K562 (cell line): ENCODE data around the gene THOP1. TPM values are rescaled to one million over a fixed set of nuclear protein-coding genes. Genes with fewer than 3 reads are reported as not detected.
A peak's percentile ranks its signal among the peaks of the same experiment; 100 is the strongest.

Source experiments
- CBFB ChIP-seq: sonication (generic); formaldehyde crosslinking; IDR thresholded peaks from 2 replicates; pipeline ENCODE4 v1.4.0; 2020; ENCODE audit warnings: mild to moderate bottlenecking, missing genetic modification reagents
- CBX3 ChIP-seq, 2 experiments: IDR thresholded peaks; 1 replicate in 1 of 2; 2 replicates in 1 of 2; pipeline ENCODE4 v1.6.1; 2012; ENCODE audit warnings: inconsistent platforms in 2 of 2, low read length in 2 of 2, borderline replicate concordance in 1 of 2, control low read depth in 1 of 2
- CCAR2 ChIP-seq: fragments of 200-400 bp; formaldehyde crosslinking; IDR thresholded peaks from 2 replicates; pipeline ENCODE4 v1.6.1; 2017; ENCODE audit warnings: mild to moderate bottlenecking, low read depth, low read length
- CSDE1 ChIP-seq, 2 experiments: fragments of 450-650 bp; IDR thresholded peaks; 2 replicates each; pipeline ENCODE4 v1.6.1; 2016; ENCODE audit warnings: mild to moderate bottlenecking in 1 of 2
- DIDO1 ChIP-seq: fragments of 450-650 bp; IDR thresholded peaks from 2 replicates; pipeline ENCODE4 v1.6.1; 2016; ENCODE audit warnings: low read depth, missing biosample characterization, missing genetic modification characterization
- JUNB ChIP-seq: fragments of 450-650 bp; formaldehyde crosslinking; conservative IDR thresholded peaks from 2 replicates; pipeline ENCODE4 v1.4.0; 2020; ENCODE audit warnings: mild to moderate bottlenecking
- KDM1A ChIP-seq, 2 experiments: fragments of 450-650 bp; IDR thresholded peaks; 2 replicates each; pipeline ENCODE4 v1.6.1; 2016; ENCODE audit warnings: mild to moderate bottlenecking in 2 of 2
- NCOA2 ChIP-seq, 2 experiments: fragments of 450-650 bp; IDR thresholded peaks; 2 replicates each; pipeline ENCODE4 v1.6.1; 2018; ENCODE audit warnings: mild to moderate bottlenecking in 2 of 2, moderate library complexity in 1 of 2; ENCODE audit not compliant: partially characterized antibody in 2 of 2
- NFRKB ChIP-seq: fragments of 450-650 bp; IDR thresholded peaks from 2 replicates; pipeline ENCODE4 v1.6.1; 2016; ENCODE audit warnings: low read depth
- RFX5 ChIP-seq: IDR thresholded peaks from 2 replicates; pipeline ENCODE4 v1.6.1; 2011; ENCODE audit warnings: low read depth, mild to moderate bottlenecking, improper control_type of control experiment, low read length
- SAFB2 ChIP-seq: fragments of 200-400 bp; formaldehyde crosslinking; IDR thresholded peaks from 2 replicates; pipeline ENCODE4 v1.6.1; 2018; ENCODE audit warnings: borderline replicate concordance, low read length, low read depth, moderate library complexity; ENCODE audit not compliant: severe bottlenecking
- SP2 ChIP-seq: IDR thresholded peaks from 2 replicates; pipeline ENCODE4 v1.6.1; 2011; ENCODE audit warnings: mild to moderate bottlenecking, low read depth, low read length, moderate library complexity; ENCODE audit not compliant: poor library complexity, severe bottlenecking; ENCODE audit errors: extremely low read depth
- TBP ChIP-seq: optimal IDR thresholded peaks from 2 replicates; pipeline ENCODE3; 2011; ENCODE audit warnings: low read depth, low read length, improper control_type of control experiment
- TCF7L2 ChIP-seq: fragments of 150-350 bp; IDR thresholded peaks from 2 replicates; pipeline ENCODE4 v1.6.1; 2016; ENCODE audit warnings: low read depth, mild to moderate bottlenecking, low read length, moderate library complexity
- ZFX ChIP-seq: sonication (generic); formaldehyde crosslinking; IDR thresholded peaks from 2 replicates; pipeline ENCODE4 v1.8.0; 2022; ENCODE audit warnings: mild to moderate bottlenecking, missing genetic modification reagents, moderate library complexity
- ZNF77 ChIP-seq: fragments of 250-450 bp; sonication (Bioruptor Pico); IDR thresholded peaks from 2 replicates; pipeline ENCODE4 v1.5.0; 2020
- polyA plus RNA-seq, 8 experiments: library from polyadenylated mRNA; depleted of rRNA in 4 of 8; stranded (reverse) in 5 of 8; unstranded in 3 of 8; fragments of >200 nt; fragmentation: Nextera tagmentation in 2 of 8; fragmentation: Illumina TruSeq in 1 of 8; extraction: Ambion mirVana in 2 of 8; extraction: Trizol in 1 of 8; gene quantifications; 2 replicates each; pipeline versions ENCODE4 v1.2.1 to v1.2.3, GENCODE V29; 2011 to 2014; ENCODE audit warnings: inconsistent platforms in 1 of 8, missing spikeins in 1 of 8
- total RNA-seq, 7 experiments: library from RNA; depleted of rRNA in 6 of 7; stranded (reverse); fragments of >200 nt in 6 of 7; fragmentation: Illumina TruSeq in 2 of 7; extraction: Trizol in 2 of 7; gene quantifications; 2 replicates each; pipeline versions ENCODE4 v1.2.1 to v1.2.3, GENCODE V29; 2011 to 2021; ENCODE audit warnings: low replicate concordance in 1 of 7
- TF ChIP-seq, protein P1 (sequence below): fragments of 450-650 bp; IDR thresholded peaks from 2 replicates; pipeline ENCODE4 v1.6.1; 2014; ENCODE audit warnings: low read depth, mild to moderate bottlenecking, moderate library complexity, borderline replicate concordance
- TF ChIP-seq, protein P2 (sequence below): sonication (generic); formaldehyde crosslinking; IDR thresholded peaks from 2 replicates; pipeline ENCODE4 v1.5.0; 2020; ENCODE audit warnings: missing genetic modification reagents
- TF ChIP-seq, protein P3 (sequence below): sonication (generic); formaldehyde crosslinking; IDR thresholded peaks from 2 replicates; pipeline ENCODE4 v1.8.0; 2022; ENCODE audit warnings: mild to moderate bottlenecking, low read depth, missing genetic modification reagents

The THOP1 gene
- total and polyA plus RNA-seq, 9 of the 15 experiments (the other 6 are each of a cell fraction or from before 2014, with no cell fraction given), result 1.3 to 255 (median 96.1) TPM

DNA sequence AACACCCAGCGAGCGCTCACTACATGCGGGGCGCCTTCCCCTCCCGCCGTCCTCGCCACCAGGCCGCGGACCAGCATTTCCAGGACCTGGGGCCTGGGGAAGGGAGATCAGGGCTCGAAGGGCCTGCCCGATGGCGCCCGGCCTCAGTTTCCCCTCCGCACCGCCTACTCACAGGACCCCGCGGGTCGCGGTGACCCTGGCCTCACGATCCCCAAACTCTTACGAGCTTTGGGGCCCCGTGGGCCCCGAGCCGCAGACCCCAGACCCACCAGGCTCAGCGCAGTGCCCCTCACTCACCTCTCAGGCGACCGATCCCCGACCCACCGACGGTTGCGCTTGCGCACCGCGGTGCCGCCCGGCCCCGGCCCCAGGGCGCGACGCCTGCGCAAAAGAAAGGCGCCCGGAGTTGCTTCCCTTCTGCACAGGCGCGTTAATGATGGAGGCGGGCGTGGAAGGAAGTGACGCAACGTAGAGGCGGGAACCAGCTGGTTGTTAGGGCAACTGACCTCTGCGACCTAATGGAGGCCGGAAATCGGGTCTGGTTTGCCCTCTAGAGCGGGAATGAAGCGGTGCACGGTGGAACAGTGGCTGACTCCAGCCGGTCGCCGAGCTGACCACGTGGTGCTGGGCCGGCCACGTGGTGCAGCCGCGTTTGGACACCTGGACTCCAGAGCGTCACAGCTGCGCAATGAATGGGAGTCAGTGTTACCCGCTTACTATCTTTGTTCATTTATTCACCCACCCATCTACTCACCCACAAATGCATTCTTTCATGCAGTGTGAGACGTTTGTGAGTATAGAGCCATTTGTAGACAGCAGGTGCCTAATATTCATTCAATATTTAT is 2.1 kb upstream of the THOP1 start, which contains the start of gene SGTA (continued):
- TF ChIP-seq SAFB2 (no peak), RFX5 (no peak), JUNB (no peak), DIDO1 (tag) (0 out of 2 replicates have a peak, but pooled peaks have one; percentile 46), TBP (peak; percentile 67), ZFX (peak; percentile 90), KDM1A (IDR thresholded peaks at IDR 0.05) (no peak; a peak in 1 of 4 replicates), SP2 (peak; percentile 50), NFRKB (peak; percentile 69), CBX3 (IDR thresholded peaks at IDR 0.05; ENCODE audit: borderline replicate concordance in 1 of 2, low read length in 2 of 2) (peak in 1 of 2 experiments; percentile 99; a peak in 2 of 3 replicates), CSDE1 (IDR thresholded peaks at IDR 0.05) (peak in 1 of 2 experiments; percentile 92; a peak in 2 of 4 replicates), NCOA2 (IDR thresholded peaks at IDR 0.05; ENCODE audit: partially characterized antibody in 2 of 2) (no peak), CCAR2 (no peak), ZNF77 (CRISPR knock-in tag) (no peak), TCF7L2 (no peak), CBFB (peak; percentile 92; the same call in 1 of the 2 replicates)
- TF ChIP-seq, protein P1, sequence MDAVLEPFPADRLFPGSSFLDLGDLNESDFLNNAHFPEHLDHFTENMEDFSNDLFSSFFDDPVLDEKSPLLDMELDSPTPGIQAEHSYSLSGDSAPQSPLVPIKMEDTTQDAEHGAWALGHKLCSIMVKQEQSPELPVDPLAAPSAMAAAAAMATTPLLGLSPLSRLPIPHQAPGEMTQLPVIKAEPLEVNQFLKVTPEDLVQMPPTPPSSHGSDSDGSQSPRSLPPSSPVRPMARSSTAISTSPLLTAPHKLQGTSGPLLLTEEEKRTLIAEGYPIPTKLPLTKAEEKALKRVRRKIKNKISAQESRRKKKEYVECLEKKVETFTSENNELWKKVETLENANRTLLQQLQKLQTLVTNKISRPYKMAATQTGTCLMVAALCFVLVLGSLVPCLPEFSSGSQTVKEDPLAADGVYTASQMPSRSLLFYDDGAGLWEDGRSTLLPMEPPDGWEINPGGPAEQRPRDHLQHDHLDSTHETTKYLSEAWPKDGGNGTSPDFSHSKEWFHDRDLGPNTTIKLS, result peak; percentile 96
- TF ChIP-seq, protein P2, sequence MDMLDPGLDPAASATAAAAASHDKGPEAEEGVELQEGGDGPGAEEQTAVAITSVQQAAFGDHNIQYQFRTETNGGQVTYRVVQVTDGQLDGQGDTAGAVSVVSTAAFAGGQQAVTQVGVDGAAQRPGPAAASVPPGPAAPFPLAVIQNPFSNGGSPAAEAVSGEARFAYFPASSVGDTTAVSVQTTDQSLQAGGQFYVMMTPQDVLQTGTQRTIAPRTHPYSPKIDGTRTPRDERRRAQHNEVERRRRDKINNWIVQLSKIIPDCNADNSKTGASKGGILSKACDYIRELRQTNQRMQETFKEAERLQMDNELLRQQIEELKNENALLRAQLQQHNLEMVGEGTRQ (CRISPR knock-in tag), result peak; percentile 98
- TF ChIP-seq, protein P3, sequence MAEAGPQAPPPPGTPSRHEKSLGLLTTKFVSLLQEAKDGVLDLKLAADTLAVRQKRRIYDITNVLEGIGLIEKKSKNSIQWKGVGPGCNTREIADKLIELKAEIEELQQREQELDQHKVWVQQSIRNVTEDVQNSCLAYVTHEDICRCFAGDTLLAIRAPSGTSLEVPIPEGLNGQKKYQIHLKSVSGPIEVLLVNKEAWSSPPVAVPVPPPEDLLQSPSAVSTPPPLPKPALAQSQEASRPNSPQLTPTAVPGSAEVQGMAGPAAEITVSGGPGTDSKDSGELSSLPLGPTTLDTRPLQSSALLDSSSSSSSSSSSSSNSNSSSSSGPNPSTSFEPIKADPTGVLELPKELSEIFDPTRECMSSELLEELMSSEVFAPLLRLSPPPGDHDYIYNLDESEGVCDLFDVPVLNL, result peak; percentile 88
